SK-N-SH treated with all-trans-retinoic acid at 6 μM for 48 hours (cell line): ENCODE results near the gene COBL.

Source experiments
- ATAC-seq: fragments of 200-7000 bp; cut with Tn5 transposase; 3 replicates; pipeline ENCODE4 v1.9.1; 2020; ENCODE audit warnings: mild to moderate bottlenecking, moderate library complexity
- ARNTL ChIP-seq: fragments of 450-650 bp; formaldehyde crosslinking; IDR thresholded peaks from 2 replicates; pipeline ENCODE4 v1.5.0; 2020; ENCODE audit warnings: low read depth, mild to moderate bottlenecking, moderate library complexity, borderline replicate concordance
- BACH2 ChIP-seq: fragments of 250-450 bp; sonication (Bioruptor Pico); IDR thresholded peaks from 2 replicates; pipeline ENCODE4 v1.9.0; 2021; ENCODE audit warnings: mild to moderate bottlenecking, borderline replicate concordance
- CREB5 ChIP-seq: fragments of 250-450 bp; sonication (Bioruptor Pico); IDR thresholded peaks from 2 replicates; pipeline ENCODE4 v1.5.1; 2020; ENCODE audit warnings: low read depth, mild to moderate bottlenecking, moderate library complexity
- ESRRG ChIP-seq: fragments of 250-450 bp; sonication (Bioruptor Pico); IDR thresholded peaks from 2 replicates; pipeline ENCODE4 v1.6.1; 2021; ENCODE audit warnings: mild to moderate bottlenecking
- PATZ1 ChIP-seq: fragments of 250-450 bp; sonication (Bioruptor Pico); IDR thresholded peaks from 2 replicates; pipeline ENCODE4 v1.8.0; 2020; ENCODE audit warnings: mild to moderate bottlenecking, moderate library complexity, borderline replicate concordance
- POU6F1 ChIP-seq: fragments of 250-450 bp; sonication (Bioruptor Pico); IDR thresholded peaks from 2 replicates; pipeline ENCODE4 v1.8.0; 2021; ENCODE audit warnings: low read depth, mild to moderate bottlenecking, moderate library complexity, borderline replicate concordance
- PPARA ChIP-seq: fragments of 250-450 bp; sonication (Bioruptor Pico); IDR thresholded peaks from 2 replicates; pipeline ENCODE4 v1.5.0; 2020; ENCODE audit warnings: mild to moderate bottlenecking, borderline replicate concordance
- RARB ChIP-seq: fragments of 250-450 bp; sonication (Bioruptor Pico); IDR thresholded peaks from 2 replicates; pipeline ENCODE4 v1.8.0; 2021; ENCODE audit warnings: mild to moderate bottlenecking, moderate library complexity
- SNAI2 ChIP-seq: fragments of 250-450 bp; sonication (Bioruptor Pico); IDR thresholded peaks from 2 replicates; pipeline ENCODE4 v1.5.0; 2020; ENCODE audit warnings: mild to moderate bottlenecking, moderate library complexity
- TCF4 ChIP-seq: fragments of 250-450 bp; sonication (Bioruptor Pico); IDR thresholded peaks from 2 replicates; pipeline ENCODE4 v1.8.0; 2021; ENCODE audit warnings: mild to moderate bottlenecking, moderate library complexity, borderline replicate concordance
- TOX ChIP-seq: fragments of 250-450 bp; sonication (Bioruptor Pico); IDR thresholded peaks from 2 replicates; pipeline ENCODE4 v1.8.0; 2021; ENCODE audit warnings: mild to moderate bottlenecking, moderate library complexity, borderline replicate concordance
- ZC3H10 ChIP-seq: fragments of 250-450 bp; sonication (Bioruptor Pico); IDR thresholded peaks from 2 replicates; pipeline ENCODE4 v1.5.1; 2021; ENCODE audit warnings: mild to moderate bottlenecking, moderate library complexity
- ZFP30 ChIP-seq: fragments of 450-650 bp; formaldehyde crosslinking; IDR thresholded peaks from 2 replicates; pipeline ENCODE4 v1.5.0; 2022; ENCODE audit warnings: mild to moderate bottlenecking, moderate library complexity
- ZNF565 ChIP-seq: fragments of 450-650 bp; formaldehyde crosslinking; conservative IDR thresholded peaks from 2 replicates; pipeline ENCODE4 v1.5.0; 2020; ENCODE audit warnings: low read depth, mild to moderate bottlenecking, moderate library complexity
- ZNF70 ChIP-seq: fragments of 450-650 bp; formaldehyde crosslinking; IDR thresholded peaks from 2 replicates; pipeline ENCODE4 v1.5.0; 2020; ENCODE audit warnings: mild to moderate bottlenecking, moderate library complexity
- ZNF8 ChIP-seq: fragments of 450-650 bp; formaldehyde crosslinking; IDR thresholded peaks from 2 replicates; pipeline ENCODE4 v1.5.0; 2020; ENCODE audit warnings: mild to moderate bottlenecking, moderate library complexity
- TF ChIP-seq, protein P1 (sequence below): fragments of 250-450 bp; sonication (Bioruptor Pico); IDR thresholded peaks from 2 replicates; pipeline ENCODE4 v1.5.0; 2020; ENCODE audit warnings: mild to moderate bottlenecking, moderate library complexity

COBL gene

GRCh38 chr7:51121931-51122425 lies 194.6 kb downstream of the COBL start (continued):
- no peak for TF ChIP-seq PATZ1 (CRISPR knock-in tag)
- no peak for TF ChIP-seq ESRRG
- no peak for TF ChIP-seq TCF4 (CRISPR knock-in tag)
- no peak for TF ChIP-seq ARNTL (CRISPR knock-in tag)
- TF ChIP-seq ZNF565 (CRISPR knock-in tag), result no peak
- TF ChIP-seq ZC3H10 (CRISPR knock-in tag), result no peak
- no peak for TF ChIP-seq RARB
- no peak for TF ChIP-seq TOX (CRISPR knock-in tag)
- TF ChIP-seq, protein P1, sequence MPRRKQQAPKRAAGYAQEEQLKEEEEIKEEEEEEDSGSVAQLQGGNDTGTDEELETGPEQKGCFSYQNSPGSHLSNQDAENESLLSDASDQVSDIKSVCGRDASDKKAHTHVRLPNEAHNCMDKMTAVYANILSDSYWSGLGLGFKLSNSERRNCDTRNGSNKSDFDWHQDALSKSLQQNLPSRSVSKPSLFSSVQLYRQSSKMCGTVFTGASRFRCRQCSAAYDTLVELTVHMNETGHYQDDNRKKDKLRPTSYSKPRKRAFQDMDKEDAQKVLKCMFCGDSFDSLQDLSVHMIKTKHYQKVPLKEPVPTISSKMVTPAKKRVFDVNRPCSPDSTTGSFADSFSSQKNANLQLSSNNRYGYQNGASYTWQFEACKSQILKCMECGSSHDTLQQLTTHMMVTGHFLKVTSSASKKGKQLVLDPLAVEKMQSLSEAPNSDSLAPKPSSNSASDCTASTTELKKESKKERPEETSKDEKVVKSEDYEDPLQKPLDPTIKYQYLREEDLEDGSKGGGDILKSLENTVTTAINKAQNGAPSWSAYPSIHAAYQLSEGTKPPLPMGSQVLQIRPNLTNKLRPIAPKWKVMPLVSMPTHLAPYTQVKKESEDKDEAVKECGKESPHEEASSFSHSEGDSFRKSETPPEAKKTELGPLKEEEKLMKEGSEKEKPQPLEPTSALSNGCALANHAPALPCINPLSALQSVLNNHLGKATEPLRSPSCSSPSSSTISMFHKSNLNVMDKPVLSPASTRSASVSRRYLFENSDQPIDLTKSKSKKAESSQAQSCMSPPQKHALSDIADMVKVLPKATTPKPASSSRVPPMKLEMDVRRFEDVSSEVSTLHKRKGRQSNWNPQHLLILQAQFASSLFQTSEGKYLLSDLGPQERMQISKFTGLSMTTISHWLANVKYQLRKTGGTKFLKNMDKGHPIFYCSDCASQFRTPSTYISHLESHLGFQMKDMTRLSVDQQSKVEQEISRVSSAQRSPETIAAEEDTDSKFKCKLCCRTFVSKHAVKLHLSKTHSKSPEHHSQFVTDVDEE (CRISPR knock-in tag), result no peak
- TF ChIP-seq SNAI2 (CRISPR knock-in tag), result no peak
- TF ChIP-seq ZFP30, result no peak

DNA sequence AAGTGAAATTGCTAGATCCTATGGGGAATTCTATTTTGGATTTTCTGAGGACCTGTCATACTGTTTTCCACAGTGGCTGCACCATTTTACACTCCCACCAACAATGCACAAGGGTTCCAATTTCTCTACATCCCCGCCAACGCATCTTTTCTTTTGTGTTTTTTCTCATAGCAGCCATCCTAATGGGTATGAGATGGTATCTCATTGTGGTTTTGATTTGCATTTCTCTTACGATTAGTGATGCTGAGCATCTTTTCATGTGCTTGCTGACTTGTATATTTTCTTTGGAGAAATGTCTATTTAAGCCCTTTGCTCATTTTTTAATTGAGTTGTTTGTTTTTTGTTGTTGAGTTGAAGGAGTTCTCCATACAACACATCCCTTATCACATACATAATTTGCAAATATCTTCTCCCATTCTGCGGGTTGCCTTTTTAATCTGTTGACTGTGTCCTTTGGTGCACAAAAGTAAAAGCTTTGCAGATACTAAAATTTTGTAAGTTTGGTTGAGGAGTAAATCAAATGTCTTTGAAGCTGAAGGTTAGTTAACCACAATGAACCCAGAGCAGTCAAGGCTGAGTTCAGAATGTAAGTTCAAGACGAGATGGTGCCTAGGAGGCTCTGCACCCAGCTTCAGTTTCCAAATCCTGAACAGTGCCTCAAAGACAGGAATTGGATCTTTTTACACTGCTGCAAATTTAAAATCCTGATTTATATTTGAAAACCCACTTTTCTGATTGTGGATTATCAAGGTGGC lies 195.4 kb downstream of the COBL start:
- TF ChIP-seq POU6F1 (CRISPR knock-in tag), result no peak
- TF ChIP-seq ZFP30, result no peak
- TF ChIP-seq CREB5 (CRISPR knock-in tag), result no peak
- no peak for TF ChIP-seq PPARA
- TF ChIP-seq TOX (CRISPR knock-in tag), result no peak
- no peak for TF ChIP-seq ZNF70
- TF ChIP-seq, protein P1 (CRISPR knock-in tag), result no peak
- no peak for TF ChIP-seq ZNF565 (CRISPR knock-in tag)

DNA sequence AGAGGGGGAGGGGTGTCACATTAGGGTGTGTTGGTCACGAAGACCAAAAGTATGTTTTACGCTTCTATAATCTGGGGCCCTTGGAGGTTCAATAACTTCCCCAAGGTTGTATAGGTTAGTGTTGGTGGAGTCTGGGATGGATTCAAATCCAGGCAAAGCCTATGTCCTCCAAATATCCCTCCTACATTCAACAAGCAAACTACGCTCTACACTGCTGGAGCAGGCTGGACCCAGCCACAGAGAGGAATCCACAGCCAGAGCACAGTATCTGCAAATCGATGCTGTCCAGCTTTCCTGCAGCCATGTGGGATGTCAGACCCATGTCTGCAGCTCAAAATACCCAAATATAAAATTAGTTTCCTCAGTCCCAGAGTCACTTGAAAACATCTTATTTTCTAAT lies 198.0 kb downstream of the COBL start:
- no peak for ATAC-seq
- TF ChIP-seq SNAI2 (CRISPR knock-in tag), result no peak
- no peak for TF ChIP-seq ARNTL (CRISPR knock-in tag)
- TF ChIP-seq CREB5 (CRISPR knock-in tag), result no peak
- no peak for TF ChIP-seq BACH2 (CRISPR knock-in tag)
- no peak for TF ChIP-seq ZC3H10 (CRISPR knock-in tag)
- no peak for TF ChIP-seq ZNF565 (CRISPR knock-in tag)
- TF ChIP-seq RARB, result no peak
- no peak for TF ChIP-seq ZNF70
- TF ChIP-seq ZNF8 (CRISPR knock-in tag), result no peak
- no peak for TF ChIP-seq PATZ1 (CRISPR knock-in tag)

More for the DNA sequence above, 195.4 kb downstream of the COBL start:
- no peak for ATAC-seq
